Islet of Langerhans (tissue), 1 donor: ENCODE data around the gene TUBB2B.

ENCODE experiments used
- FAIRE-seq: peaks from one replicate; lab custom pipeline; 2011; peaks lifted over from hg19 to GRCh38; lab: Jason Lieb, UNC

Gene TUBB2B

DNA sequence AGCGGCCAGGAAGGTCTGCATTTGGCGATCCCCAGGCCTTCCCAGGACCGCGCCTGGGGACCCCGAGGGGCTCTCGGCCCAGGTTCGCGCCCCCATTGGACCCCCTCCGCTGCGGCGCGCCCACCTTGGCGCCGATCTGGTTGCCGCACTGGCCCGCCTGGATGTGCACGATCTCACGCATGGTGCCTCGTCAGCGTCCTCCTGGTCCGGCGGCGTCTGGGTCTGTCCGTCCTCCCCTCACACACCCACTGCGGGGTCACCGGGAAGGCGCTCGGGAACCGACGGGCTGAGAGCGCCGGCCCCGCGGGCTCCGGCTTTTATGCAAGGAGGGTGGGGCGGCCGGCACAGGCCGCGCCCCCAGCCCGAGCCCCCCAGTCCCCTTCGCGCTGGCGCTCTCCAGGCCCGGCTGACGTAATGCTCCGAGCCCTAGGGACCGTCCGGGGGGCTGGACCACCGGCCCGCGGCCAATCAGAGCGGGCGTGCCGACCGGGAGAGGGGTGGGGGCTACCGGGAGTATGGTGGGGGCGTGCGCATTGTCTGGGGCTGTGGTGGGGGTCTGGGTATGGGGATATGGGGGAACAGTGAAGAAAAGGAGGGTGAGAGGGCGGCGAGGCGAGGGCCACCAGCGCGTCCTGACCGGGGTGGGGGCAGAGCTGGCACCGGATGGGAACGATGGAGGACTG lies at the start of gene TUBB2B:
Gene TUBB2B (minus strand): TSS at position 291 of the 683 bp plus-strand sequence. CDS start 110 bp downstream, at position 181.
- no peak for FAIRE-seq

DNA sequence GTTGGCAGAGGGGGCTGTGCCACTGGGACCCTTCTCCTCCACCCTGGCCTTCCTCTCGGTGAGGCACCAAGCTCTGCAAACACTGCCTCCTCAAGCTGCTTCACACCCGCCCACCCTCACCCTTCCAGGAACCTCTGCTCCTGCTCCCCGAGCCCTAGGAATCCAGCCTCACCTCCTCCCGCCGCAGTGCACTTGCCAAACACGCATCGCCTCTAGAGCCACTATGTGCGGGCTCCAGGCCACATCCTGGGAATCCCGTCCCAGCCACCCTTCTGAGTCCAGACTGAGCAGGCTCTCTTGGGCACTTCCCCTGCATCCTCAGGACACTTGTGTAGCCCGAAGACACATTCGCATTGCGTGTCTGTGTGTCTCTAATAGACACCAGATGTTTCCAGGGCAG lies 49.8 kb upstream of the TUBB2B start:
- FAIRE-seq: no peak

DNA sequence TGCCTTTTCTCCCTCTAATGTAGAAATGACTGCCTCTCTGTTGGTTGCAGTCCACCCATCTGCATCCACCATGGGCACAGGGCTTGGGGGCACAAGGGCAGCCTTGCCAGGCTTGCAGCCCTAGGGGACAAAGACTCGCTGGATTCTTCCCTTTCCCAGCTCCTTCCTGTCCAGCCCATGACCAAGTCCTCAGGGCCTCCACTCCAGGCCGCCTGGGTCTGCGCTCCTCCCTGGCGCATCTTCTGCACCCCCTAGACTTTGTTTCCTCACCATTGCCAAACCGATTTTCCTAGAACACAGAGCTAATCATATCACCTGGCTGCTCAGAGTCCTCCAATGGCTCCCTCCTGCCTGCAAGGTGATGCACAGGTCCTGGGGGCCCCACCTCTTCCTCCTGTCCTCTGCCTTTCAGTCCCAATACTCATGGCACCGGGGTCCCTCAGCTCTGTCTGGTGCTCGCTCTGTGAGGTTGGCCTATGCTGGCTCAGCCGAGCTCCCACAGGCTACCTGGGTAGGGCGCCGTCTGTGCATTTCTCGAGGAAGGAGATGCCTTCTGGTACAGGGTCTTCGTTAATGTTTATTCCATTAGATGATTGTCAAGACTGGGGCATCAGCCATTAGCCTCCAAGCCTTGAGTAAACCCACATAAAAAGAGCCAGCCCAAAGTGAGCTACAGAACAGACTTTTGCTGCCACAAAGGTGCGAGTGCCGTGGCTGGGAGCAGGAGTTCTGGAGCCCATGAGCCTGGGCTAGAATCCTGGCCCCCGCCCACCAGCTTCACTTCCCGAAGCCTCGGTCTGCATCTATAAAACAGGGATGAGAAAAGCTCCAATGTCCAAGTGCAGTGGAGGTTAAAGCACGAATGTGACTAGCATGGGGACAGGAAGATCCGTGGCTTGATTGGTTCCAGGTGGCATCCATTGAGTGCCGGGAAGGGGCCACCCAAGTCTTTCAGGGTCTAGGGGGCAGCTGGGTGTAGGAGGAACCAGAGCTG lies 49.0 kb upstream of the TUBB2B start:
- FAIRE-seq: no peak

DNA sequence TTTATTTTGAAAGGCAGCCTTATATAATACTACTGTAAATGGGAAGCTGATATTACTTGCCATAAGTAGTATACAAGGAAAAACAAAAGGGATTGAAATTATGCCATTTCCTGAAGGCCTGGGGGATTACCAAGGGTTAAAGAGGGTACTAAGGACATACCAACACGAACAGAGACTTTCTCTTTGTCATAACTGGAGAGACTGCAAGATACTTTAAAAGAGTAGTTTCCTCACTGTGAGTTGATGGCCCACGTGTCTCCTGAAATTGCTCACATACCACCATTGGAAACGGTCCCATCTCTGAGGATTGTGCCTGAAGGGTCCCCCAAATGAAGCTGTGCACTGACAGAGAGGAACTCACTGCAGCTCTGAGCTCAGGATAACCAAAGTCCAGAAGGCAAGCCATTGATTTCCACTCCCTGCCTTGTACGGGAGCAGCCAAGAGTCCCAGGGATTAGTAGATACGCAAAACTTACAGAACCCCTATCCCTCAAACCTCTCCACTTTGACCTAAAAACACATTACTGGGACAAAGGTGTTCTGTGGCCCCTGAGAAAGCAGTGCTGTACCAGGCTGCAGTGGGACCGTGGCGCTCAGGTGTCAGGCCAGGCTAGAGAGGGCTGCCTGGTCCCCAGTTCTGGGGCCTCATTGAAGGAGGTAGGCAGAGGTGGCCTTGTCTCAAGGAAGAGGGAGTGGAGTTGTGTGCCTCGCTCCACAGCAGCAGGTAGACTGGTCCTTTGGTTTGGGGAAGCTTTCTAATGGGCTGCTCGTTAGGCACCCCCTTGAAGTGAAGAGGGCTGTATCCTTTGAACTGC lies 46.5 kb upstream of the TUBB2B start:
- no peak for FAIRE-seq

DNA sequence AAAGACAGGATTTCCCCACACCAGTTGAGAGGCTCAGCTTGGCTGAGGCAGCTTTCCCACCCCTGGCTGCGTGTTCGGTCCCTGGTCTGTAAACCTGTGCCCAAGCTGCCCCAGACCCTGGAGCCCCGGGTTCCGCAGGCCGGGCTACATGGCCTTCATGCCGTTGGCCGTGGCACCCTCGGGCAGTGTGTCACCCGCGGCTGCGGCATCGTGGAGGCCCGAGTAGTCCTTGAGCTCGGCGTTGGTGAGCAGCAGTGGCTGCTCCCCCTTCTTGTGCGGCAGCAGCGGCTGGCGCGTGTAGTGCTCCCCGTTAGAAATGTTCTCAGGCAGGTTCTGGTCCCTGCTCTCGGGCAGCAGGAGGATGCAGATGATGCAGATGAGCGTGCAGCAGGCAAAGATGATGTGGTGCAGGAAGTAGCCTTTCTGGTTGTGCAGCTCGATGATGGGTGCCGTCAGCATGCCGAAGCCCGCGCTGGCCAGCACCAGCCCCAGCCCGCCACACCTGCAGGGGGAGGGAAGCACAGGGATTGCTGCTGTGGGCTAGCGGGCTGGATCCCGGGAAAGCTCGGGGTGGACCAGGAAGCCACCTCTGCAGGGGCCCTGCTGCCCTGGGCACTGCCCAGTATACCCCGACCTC lies 45.6 kb upstream of the TUBB2B start:
- FAIRE-seq: no peak

DNA sequence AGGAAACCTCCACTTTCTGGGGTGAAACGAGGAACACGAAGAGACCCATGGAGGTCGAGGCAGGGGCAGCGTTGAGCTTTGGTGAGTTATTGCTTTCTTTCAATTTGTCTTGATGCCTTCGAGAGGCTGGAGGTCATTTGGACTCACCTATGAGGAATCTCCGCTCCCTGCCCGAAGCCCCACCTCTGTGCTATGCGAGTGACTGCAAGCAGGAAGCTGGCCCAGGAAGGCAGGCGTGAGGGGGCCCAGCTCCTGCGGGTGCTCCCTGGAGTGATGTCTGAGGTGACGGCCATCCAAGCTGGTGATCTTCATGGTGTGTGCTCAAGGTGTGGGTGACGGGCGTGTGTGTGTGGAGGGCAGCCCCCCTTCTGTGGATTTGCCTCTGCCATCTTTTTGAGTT lies 44.3 kb upstream of the TUBB2B start:
- no peak for FAIRE-seq

DNA sequence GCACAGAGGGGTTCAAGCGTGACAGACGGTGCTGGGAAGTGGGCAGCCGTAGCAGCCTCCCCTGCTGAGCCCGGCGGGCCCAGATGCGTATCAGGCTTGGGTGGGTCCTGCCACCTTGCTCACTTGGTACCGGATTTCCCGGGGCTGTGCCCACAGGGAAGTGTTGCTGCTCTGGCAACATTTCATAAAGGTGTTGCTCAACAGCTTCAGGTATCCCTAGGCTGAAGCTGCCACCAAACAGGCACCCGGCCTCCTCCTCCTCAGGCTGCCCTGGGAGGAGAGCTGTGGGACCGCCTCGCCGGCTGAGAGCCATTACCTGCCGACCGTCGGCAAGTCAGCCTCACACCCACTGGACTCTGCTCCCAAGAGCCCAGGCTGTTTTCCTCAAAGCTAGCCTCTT lies 42.8 kb upstream of the TUBB2B start:
- FAIRE-seq: no peak

DNA sequence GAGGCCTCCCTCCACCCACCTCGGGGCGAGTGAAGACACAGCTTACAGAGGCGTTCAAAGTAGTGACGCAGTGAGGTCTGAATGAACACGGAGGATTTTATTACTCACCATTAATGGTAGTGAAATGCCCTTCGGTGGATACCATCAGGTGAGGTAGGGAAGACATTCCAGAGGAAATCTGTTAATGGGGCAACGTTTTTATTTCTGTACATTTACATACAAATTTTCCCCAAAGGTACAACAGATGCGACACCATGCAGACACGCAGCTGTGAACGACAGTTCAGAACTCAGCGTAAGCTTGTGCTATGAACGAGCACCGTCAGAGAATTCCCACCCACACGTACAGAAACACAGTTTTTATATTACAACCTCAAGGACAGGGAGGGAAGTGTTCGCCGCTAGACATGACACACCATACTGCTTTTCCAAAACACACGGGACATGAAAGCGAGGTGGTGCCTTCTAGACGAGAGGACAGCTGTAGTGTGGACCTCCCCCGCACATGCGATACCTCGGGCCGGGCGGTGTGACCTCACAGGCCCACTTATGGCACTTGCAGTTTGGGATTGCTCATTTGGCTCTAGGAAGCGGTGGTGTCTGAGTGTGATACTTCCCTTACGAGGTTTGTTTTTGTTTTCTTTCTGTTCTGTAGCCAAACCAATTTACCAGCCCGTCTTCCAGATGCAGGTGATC lies 42.0 kb upstream of the TUBB2B start:
- no peak for FAIRE-seq

DNA sequence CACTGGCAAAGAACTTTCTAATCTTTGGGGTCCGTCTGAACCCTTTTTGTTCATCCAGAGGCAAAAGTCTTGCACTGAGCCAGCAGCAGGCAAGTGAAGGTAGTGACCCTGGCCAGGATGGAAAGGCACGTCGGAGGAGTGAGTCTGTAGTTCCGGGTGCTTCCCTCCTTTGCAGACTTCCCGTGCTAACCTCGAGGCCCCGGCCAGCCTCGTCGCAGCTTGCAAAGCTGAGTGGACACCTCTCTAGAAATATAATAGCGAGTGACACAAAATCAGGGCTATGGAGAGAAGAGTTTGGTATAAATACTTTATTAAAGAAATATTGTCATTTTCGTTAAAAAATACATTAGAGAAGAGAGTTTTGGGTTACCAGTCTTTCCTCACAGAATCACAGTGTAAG lies 41.2 kb upstream of the TUBB2B start:
- FAIRE-seq: no peak

DNA sequence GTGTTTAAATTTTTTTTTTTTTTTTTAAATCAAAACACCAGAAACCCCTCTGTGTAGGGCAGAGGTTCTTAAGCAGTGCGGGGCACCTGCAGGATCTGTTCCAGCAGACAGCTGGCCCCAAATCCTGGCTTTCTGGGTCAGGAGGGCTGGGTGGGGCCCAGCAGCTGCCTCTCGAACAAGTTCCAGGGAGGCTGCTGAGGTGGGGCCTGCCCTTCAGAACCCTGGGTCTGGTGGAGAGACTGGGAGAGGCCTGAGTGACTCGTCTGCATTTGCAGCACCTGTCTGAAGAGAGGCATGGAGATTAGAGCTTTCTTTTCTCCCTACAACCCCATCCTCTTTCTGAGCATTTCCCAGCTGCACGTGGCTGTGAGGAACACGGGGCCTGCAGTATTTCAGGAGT lies 39.7 kb upstream of the TUBB2B start:
- FAIRE-seq: no peak

DNA sequence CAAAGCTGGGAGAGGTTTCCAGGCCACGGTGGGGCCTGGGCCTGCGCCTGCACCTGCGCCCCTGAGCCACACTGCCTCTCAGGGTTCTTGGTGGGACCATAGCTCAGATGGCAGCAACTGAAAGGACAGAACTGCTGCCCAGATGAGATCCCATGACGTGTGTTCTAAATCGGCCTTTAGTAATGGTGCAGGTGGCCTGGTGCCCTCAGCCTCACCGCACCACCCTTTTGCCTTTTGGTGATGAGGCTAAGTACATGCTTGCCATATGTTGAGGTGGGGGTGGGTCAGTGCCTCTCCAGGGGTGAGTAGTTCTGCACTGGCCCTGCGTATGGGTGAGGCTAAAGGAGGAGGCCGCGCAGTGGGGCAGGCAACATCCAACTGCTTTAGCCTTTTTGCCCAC lies 38.7 kb upstream of the TUBB2B start:
- FAIRE-seq: no peak

DNA sequence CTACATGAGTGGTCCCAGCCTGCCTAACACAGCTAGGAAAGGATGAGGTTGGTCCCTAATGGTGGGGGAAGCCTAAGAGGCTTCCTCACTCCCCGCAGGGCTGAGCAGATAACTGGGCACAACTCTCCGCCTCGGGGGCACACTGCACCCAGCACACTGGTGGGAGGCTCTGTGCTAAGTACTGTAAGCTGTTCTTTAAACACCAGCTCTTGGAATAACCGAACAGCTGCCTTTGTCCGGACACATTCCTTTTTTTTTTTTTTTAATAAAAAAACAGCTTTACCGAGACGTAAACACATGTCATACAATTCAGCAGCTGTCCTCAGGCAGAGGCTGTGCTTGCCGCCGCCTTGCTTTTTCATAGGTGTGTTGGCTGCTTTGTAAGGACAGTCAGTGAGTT lies 38.2 kb upstream of the TUBB2B start:
- FAIRE-seq: no peak

DNA sequence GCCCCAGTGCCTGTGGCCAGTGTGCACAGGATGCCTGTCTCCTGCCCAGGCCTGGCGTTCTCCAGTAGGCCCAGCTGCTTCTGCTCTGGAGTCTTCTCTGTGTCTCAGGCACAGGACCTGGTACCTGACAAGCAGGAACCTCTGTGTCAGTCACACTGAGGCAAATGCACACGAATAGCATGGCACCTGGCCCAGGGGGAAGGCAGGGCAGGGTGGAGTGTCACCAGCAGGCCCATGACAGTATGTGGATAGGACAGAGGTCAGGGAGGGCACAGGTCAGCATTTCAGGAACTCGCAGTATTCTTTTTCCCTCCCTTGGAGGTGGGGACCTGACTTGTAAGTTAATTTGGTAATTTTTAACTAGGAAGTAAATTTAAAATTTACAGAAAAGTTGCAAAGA lies 36.9 kb upstream of the TUBB2B start:
- no peak for FAIRE-seq

DNA sequence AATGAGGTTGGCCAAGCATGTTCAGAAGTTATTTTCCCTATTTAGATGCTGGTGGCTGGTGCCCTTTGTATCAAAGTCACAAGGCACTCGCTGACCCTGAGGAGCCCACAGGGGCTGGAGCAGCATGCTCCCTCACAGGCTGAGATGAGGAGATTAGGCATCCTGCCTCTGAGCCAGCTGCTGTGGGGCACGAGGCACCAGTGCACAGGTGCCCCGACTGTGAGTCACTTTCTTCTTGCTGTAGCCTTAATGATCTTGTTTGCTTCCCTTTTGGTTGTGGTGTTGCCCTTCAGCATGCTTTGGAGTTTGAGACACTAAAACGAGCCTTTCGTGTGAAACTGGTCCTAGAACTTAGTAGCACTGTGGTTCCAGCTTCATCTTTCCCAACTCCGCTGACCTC lies 35.6 kb upstream of the TUBB2B start:
- FAIRE-seq: no peak

DNA sequence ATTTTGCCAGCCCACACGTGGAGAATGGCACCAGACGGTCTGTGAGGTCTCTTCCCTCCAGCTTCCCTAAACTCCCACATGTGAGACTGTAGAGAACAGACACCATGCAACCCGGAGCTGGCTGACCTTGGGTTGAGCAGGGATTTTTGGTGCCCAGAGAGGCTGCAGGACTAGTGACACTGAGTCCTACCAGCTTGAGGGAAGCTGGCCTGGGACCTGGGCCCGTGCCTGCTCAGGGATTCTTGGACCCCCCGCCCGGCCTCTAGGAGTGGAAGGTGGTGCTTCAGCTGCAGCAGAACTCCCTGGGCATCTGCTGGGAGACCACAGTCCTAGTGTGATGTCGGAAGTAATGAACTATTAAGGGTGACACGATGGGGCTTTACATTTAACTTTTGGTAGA lies 34.5 kb upstream of the TUBB2B start:
- FAIRE-seq: no peak

DNA sequence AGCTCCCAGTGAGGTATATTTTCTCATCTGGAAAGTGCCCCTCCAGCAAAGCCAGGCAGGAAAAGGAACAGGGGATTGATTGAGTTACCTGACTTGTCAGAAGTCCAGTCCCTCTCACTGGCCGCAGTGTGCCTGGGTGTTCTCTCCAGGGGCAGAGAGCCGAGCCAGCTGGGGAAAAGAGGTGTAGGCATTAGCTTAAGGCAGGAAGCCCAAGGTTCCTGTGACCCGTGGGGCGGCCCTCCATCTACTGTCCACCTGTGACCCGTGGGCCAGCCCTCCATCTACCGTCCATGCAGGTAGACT lies 34.0 kb upstream of the TUBB2B start:
- no peak for FAIRE-seq

DNA sequence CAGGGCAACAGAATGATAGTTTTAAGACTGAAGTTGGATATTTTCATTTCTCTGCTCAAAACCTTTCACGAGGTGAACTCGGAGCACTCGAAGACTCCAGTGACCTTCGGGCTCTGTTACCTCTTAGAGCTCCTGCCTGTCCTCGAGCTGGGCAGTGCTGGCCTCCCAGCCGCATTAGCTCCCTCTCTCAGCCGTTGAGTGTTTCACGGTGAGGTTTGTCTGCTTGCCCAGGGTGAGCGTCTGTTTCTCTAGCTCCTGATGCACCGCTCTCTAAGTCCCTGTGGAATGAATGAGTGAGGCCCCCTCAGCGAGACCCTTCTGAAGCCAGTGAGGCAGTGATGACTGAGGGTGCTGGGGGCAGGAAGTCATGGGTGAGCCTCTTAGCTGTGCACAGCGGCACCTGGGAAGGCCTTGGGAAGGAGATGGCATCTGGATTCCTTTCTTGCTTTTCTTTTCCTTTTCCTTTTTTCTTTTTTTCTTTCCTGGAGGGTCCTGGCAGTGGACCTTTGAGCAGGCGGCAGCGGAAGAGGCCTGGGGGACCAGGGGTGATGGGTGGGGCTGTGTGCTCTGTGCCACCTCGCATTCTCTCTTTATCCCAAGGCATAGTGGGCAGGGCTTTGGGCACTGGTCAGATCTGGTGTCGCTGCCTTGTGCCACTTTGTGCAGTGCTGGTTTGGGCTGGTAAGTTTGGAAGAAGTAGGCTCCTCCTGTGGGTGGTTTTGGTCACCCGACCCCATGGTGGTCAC lies 33.5 kb upstream of the TUBB2B start:
- no peak for FAIRE-seq

DNA sequence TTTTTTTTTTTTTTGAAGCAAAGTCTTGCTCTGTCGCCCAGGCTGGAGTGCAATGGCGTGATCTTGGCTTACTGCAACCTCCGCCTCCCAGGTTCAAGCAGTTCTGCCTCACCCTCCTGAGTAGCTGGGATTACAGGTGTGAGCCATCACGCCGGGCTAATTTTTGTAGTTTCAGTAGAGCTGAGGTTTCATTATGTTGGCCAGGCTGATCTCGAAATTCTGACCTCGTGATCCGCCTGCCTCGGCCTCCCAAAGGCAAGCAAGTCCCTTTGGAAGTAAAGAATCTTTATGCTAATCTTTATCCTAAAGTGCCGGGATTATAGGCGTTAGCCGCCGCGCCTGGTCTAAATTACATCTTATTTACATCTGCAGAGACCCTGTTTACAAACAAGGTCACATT lies 32.8 kb upstream of the TUBB2B start:
- FAIRE-seq: no peak

DNA sequence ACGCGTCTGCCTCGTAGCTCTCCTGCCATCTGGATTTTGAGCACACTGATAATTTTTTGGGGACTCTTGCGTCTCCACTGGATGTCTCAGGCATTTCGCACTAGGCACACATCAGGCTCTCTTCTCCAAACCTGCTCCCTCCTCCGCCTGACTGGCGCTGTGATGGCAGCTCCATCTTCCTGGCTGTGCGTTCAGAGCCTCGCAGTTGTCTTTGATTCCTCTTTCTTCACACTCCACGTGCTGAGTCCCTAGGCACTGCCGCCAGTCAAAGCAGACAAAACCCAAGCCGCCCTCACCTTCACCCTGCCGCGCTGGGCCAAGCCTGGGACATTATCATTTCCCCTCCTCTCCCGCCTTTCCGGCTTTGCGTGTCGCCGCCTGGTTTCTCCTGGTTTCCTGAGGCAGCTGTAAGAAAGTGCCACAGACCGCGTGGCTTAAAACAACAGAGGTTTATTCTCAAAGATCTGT lies 32.1 kb upstream of the TUBB2B start:
- FAIRE-seq: no peak

DNA sequence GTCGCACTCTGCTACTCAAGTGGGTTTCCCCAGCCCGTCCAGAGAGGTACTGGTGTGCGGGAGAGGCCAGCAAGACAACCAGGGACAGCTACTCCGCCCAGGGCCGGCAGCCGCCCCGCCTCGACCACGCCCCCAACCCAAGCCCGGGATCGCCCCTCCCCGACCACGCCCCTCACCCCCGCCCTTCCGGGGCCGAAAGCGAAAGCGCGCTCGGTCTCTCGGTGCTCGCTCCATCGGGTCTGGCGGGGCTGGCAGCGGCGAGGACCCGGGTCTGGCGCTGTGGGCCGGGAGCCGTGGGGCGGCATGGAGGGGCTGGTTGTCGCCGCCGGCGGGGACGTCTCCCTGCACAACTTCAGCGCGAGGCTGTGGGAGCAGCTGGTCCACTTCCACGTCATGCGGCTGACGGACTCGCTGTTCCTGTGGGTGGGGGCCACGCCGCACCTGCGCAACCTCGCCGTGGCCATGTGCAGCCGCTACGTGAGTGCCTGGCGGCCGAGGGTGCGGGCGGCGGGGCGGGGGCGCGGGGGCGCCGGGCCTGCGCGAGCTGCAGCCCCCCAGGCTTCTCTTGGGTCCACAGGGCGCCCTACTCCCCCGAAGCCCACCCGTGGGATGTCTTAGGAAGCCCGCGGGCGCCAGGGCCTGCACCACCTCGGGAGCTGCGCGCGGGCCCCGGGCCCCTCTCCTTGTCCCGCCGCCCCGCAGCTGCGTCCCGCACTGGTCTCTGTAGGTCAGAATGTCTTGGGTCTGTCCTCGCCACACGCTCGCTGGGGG lies 31.5 kb upstream of the TUBB2B start, which contains the start of gene PSMG4:
Gene PSMG4 (plus strand): TSS at position 228 of the 771 bp plus-strand sequence. CDS start 76 bp downstream, at position 304.
- no peak for FAIRE-seq
